ENCODE data around the gene RARS2.

The RARS2 gene

GRCh38 chr6:87572021-87572420, 17.8 kb downstream of the RARS2 start:
- Histone ChIP-seq H3K36me3 (ENCODE audit: control insufficient read depth, insufficient read depth, low read length) (no peaks in the 10 kb centered on the region), H3K4me3 (ENCODE audit: low read length) (no peak overlapping the region), H3K9ac (ENCODE audit: low read length) (no peak overlapping the region)

GRCh38 chr6:87561017-87561416, 28.8 kb downstream of the RARS2 start:
- H3K36me3 ChIP-seq (ENCODE audit: control insufficient read depth, insufficient read depth, low read length): no peaks in the 10 kb centered on the region
- H3K27me3 ChIP-seq (ENCODE audit: control insufficient read depth, insufficient read depth, low read length): no peaks in the 10 kb centered on the region
- H3K4me3 ChIP-seq (ENCODE audit: low read length): no peak overlapping the region
- H3K9me3 ChIP-seq (ENCODE audit: control insufficient read depth, low read length): no peaks in the 10 kb centered on the region
- H3K4me1 ChIP-seq (ENCODE audit: control insufficient read depth, insufficient read depth, low read length): no peaks in the 10 kb centered on the region
- H3K9ac ChIP-seq (ENCODE audit: low read length): no peak overlapping the region

More at GRCh38 chr6:87572021-87572420, 17.8 kb downstream of the RARS2 start:
- Histone ChIP-seq H3K9me3 (ENCODE audit: control insufficient read depth, low read length) (no peaks in the 10 kb centered on the region), H3K27me3 (ENCODE audit: control insufficient read depth, insufficient read depth, low read length) (no peaks in the 10 kb centered on the region), H3K4me1 (ENCODE audit: control insufficient read depth, insufficient read depth, low read length) (no peaks in the 10 kb centered on the region)

- H3K9me3 ChIP-seq (ENCODE audit: control insufficient read depth, low read length): no peaks in the 10 kb centered on the region
- no peaks in the 10 kb centered on the region for H3K27me3 ChIP-seq (ENCODE audit: control insufficient read depth, insufficient read depth, low read length)
- H3K9ac ChIP-seq (ENCODE audit: low read length): no peak overlapping the region
- no peaks in the 10 kb centered on the region for H3K36me3 ChIP-seq (ENCODE audit: control insufficient read depth, insufficient read depth, low read length)
- H3K4me3 ChIP-seq (ENCODE audit: low read length): no peak overlapping the region
- no peaks in the 10 kb centered on the region for H3K4me1 ChIP-seq (ENCODE audit: control insufficient read depth, insufficient read depth, low read length)
Observed at GRCh38 chr6:87558446-87558845, 31.3 kb downstream of the RARS2 start.

GRCh38 chr6:87555506-87555905, 34.3 kb downstream of the RARS2 start:
- H3K9me3 ChIP-seq (ENCODE audit: control insufficient read depth, low read length): no peaks in the 10 kb centered on the region
- H3K27me3 ChIP-seq (ENCODE audit: control insufficient read depth, insufficient read depth, low read length): no peaks in the 10 kb centered on the region
- H3K9ac ChIP-seq (ENCODE audit: low read length): no peak overlapping the region
- H3K4me1 ChIP-seq (ENCODE audit: control insufficient read depth, insufficient read depth, low read length): no peaks in the 10 kb centered on the region
- H3K4me3 ChIP-seq (ENCODE audit: low read length): no peak overlapping the region
- no peaks in the 10 kb centered on the region for H3K36me3 ChIP-seq (ENCODE audit: control insufficient read depth, insufficient read depth, low read length)

- no peak overlapping the region for H3K4me3 ChIP-seq (ENCODE audit: low read length)
- no peaks in the 10 kb centered on the region for H3K4me1 ChIP-seq (ENCODE audit: control insufficient read depth, insufficient read depth, low read length)
- no peaks in the 10 kb centered on the region for H3K27me3 ChIP-seq (ENCODE audit: control insufficient read depth, insufficient read depth, low read length)
- no peaks in the 10 kb centered on the region for H3K36me3 ChIP-seq (ENCODE audit: control insufficient read depth, insufficient read depth, low read length)
- no peaks in the 10 kb centered on the region for H3K9me3 ChIP-seq (ENCODE audit: control insufficient read depth, low read length)
- no peak overlapping the region for H3K9ac ChIP-seq (ENCODE audit: low read length)
Observed at GRCh38 chr6:87553159-87553765, 36.5 kb downstream of the RARS2 start.

- Histone ChIP-seq H3K9ac (ENCODE audit: low read length) (no peak overlapping the region), H3K36me3 (ENCODE audit: control insufficient read depth, insufficient read depth, low read length) (no peaks in the 10 kb centered on the region)
Observed at GRCh38 chr6:87551799-87552198, 38.0 kb downstream of the RARS2 start.

GRCh38 chr6:87544474-87544735, 45.4 kb downstream of the RARS2 start:
- Histone ChIP-seq H3K9me3 (ENCODE audit: control insufficient read depth, low read length) (no peaks in the 10 kb centered on the region), H3K36me3 (ENCODE audit: control insufficient read depth, insufficient read depth, low read length) (peaks cover 6% of the 10 kb centered on the region), H3K9ac (ENCODE audit: low read length) (no peak overlapping the region), H3K4me1 (ENCODE audit: control insufficient read depth, insufficient read depth, low read length) (no peaks in the 10 kb centered on the region), H3K4me3 (ENCODE audit: low read length) (no peak overlapping the region), H3K27me3 (ENCODE audit: control insufficient read depth, insufficient read depth, low read length) (no peaks in the 10 kb centered on the region)

More at GRCh38 chr6:87551799-87552198, 38.0 kb downstream of the RARS2 start:
- no peak overlapping the region for H3K4me3 ChIP-seq (ENCODE audit: low read length)
- no peaks in the 10 kb centered on the region for H3K27me3 ChIP-seq (ENCODE audit: control insufficient read depth, insufficient read depth, low read length)
- H3K4me1 ChIP-seq (ENCODE audit: control insufficient read depth, insufficient read depth, low read length): no peaks in the 10 kb centered on the region
- no peaks in the 10 kb centered on the region for H3K9me3 ChIP-seq (ENCODE audit: control insufficient read depth, low read length)

GRCh38 chr6:87543696-87544473, 45.9 kb downstream of the RARS2 start:
- no peak overlapping the region for H3K4me3 ChIP-seq (ENCODE audit: low read length)
- no peaks in the 10 kb centered on the region for H3K4me1 ChIP-seq (ENCODE audit: control insufficient read depth, insufficient read depth, low read length)
- H3K27me3 ChIP-seq (ENCODE audit: control insufficient read depth, insufficient read depth, low read length): no peaks in the 10 kb centered on the region
- no peaks in the 10 kb centered on the region for H3K9me3 ChIP-seq (ENCODE audit: control insufficient read depth, low read length)
- H3K9ac ChIP-seq (ENCODE audit: low read length): no peak overlapping the region
- peaks cover 8% of the 10 kb centered on the region for H3K36me3 ChIP-seq (ENCODE audit: control insufficient read depth, insufficient read depth, low read length)

- Histone ChIP-seq H3K9me3 (ENCODE audit: control insufficient read depth, low read length) (no peaks in the 10 kb centered on the region), H3K4me3 (ENCODE audit: low read length) (no peak overlapping the region), H3K4me1 (ENCODE audit: control insufficient read depth, insufficient read depth, low read length) (no peaks in the 10 kb centered on the region), H3K36me3 (ENCODE audit: control insufficient read depth, insufficient read depth, low read length) (peaks cover 8% of the 10 kb centered on the region), H3K9ac (ENCODE audit: low read length) (no peak overlapping the region), H3K27me3 (ENCODE audit: control insufficient read depth, insufficient read depth, low read length) (no peaks in the 10 kb centered on the region)
Observed at GRCh38 chr6:87541744-87542143, 48.0 kb downstream of the RARS2 start.

- Histone ChIP-seq H3K36me3 (ENCODE audit: control insufficient read depth, insufficient read depth, low read length) (peaks cover 8% of the 10 kb centered on the region), H3K4me3 (ENCODE audit: low read length) (no peak overlapping the region)
Observed at GRCh38 chr6:87541041-87541440, 48.7 kb downstream of the RARS2 start.

GRCh38 chr6:87540539-87540938, 49.2 kb downstream of the RARS2 start:
- H3K4me1 ChIP-seq (ENCODE audit: control insufficient read depth, insufficient read depth, low read length): no peaks in the 10 kb centered on the region
- no peaks in the 10 kb centered on the region for H3K9me3 ChIP-seq (ENCODE audit: control insufficient read depth, low read length)
- no peaks in the 10 kb centered on the region for H3K27me3 ChIP-seq (ENCODE audit: control insufficient read depth, insufficient read depth, low read length)
- no peak overlapping the region for H3K4me3 ChIP-seq (ENCODE audit: low read length)
- H3K9ac ChIP-seq (ENCODE audit: low read length): no peak overlapping the region
- H3K36me3 ChIP-seq (ENCODE audit: control insufficient read depth, insufficient read depth, low read length): peaks cover 8% of the 10 kb centered on the region

More at GRCh38 chr6:87541041-87541440, 48.7 kb downstream of the RARS2 start:
- no peak overlapping the region for H3K9ac ChIP-seq (ENCODE audit: low read length)
- H3K27me3 ChIP-seq (ENCODE audit: control insufficient read depth, insufficient read depth, low read length): no peaks in the 10 kb centered on the region
- no peaks in the 10 kb centered on the region for H3K4me1 ChIP-seq (ENCODE audit: control insufficient read depth, insufficient read depth, low read length)
- H3K9me3 ChIP-seq (ENCODE audit: control insufficient read depth, low read length): no peaks in the 10 kb centered on the region

- Histone ChIP-seq H3K4me1 (ENCODE audit: control insufficient read depth, insufficient read depth, low read length) (no peaks in the 10 kb centered on the region), H3K9ac (ENCODE audit: low read length) (no peak overlapping the region), H3K4me3 (ENCODE audit: low read length) (no peak overlapping the region), H3K36me3 (ENCODE audit: control insufficient read depth, insufficient read depth, low read length) (peaks cover 8% of the 10 kb centered on the region), H3K27me3 (ENCODE audit: control insufficient read depth, insufficient read depth, low read length) (no peaks in the 10 kb centered on the region), H3K9me3 (ENCODE audit: control insufficient read depth, low read length) (no peaks in the 10 kb centered on the region)
Observed at GRCh38 chr6:87539554-87539953, 50.2 kb downstream of the RARS2 start.

Measured in mucosa of stomach (tissue), 1 donor.